Gastrocnemius medialis (tissue), 4 donors: ENCODE data around the gene HSD17B14. TPM values are rescaled to one million over a fixed set of nuclear protein-coding genes. Genes with fewer than 3 reads are reported as not detected.

ENCODE experiments used
- ATAC-seq, 2 donors: fragments of 150-250 bp; one replicate each; pipeline ENCODE4 v1.9.1; 2016
- DNase-seq, 2 donors: peaks; one replicate each; pipeline ENCODE4 v3.0.0-alpha.2; 2019
- H3K27ac ChIP-seq, 4 donors: fragments of 200-600 bp; sonication (generic); 1 replicate in 1 of 4; 2 replicates in 3 of 4; pipeline ENCODE4 v1.5.1; 2016 to 2018; ENCODE audit warnings: mild to moderate bottlenecking in 2 of 4, moderate library complexity in 1 of 4
- H3K27me3 ChIP-seq, 3 donors: fragments of 200-600 bp; sonication (generic) in 2 of 3; 1 replicate in 1 of 3; 2 replicates in 2 of 3; pipeline versions ENCODE4 v1.5.1 to v1.6.0; 2016 to 2019; ENCODE audit warnings: mild to moderate bottlenecking in 1 of 3, moderate library complexity in 1 of 3
- H3K36me3 ChIP-seq, 2 donors: fragments of 200-600 bp; sonication (generic) in 1 of 2; one replicate each; pipeline ENCODE4 v1.5.1; 2017 to 2018
- H3K4me1 ChIP-seq, 2 donors: fragments of 200-600 bp; sonication (generic) in 1 of 2; one replicate each; pipeline ENCODE4 v1.5.1; 2016 to 2017; ENCODE audit warnings: mild to moderate bottlenecking in 2 of 2
- H3K4me3 ChIP-seq, 4 donors: fragments of 200-600 bp; sonication (generic) in 3 of 4; 1 replicate in 1 of 4; 2 replicates in 3 of 4; pipeline ENCODE4 v1.5.1; 2016 to 2019; ENCODE audit warnings: mild to moderate bottlenecking in 2 of 4
- H3K9me3 ChIP-seq, 3 donors: fragments of 200-600 bp; sonication (generic) in 2 of 3; 1 replicate in 1 of 3; 2 replicates in 2 of 3; pipeline ENCODE4 v1.5.1; 2016 to 2019
- CTCF ChIP-seq, 5 experiments: fragments of 450-650 bp in 3 of 5; fragments of 200-600 bp in 2 of 5; sonication (generic) in 2 of 5; IDR thresholded peaks in 4 of 5; conservative IDR thresholded peaks in 1 of 5; 1 replicate in 4 of 5; 2 replicates in 1 of 5; pipeline ENCODE4 v1.5.1; 2016 to 2019; ENCODE audit warnings: antibody characterized with exemption in 5 of 5, mild to moderate bottlenecking in 3 of 5, moderate library complexity in 3 of 5
- POLR2A ChIP-seq, 2 donors: fragments of 450-650 bp; IDR thresholded peaks; one replicate each; pipeline ENCODE4 v1.6.1; 2017; ENCODE audit warnings: antibody characterized with exemption in 2 of 2, mild to moderate bottlenecking in 2 of 2, moderate library complexity in 2 of 2
- in situ Hi-C, 4 donors: fragments of 200-750 bp; cut with MboI; loops; one replicate each; pipeline versions ENCODE4 v1.15.0 to v1.8.0; 2017; ENCODE audit warnings: low sequenced_read_pairs in 4 of 4
- intact Hi-C: fragments of 100-400 bp; cut with DNase I; formaldehyde crosslinking; loops from one replicate; pipeline ENCODE4 v1.15.1; 2023; ENCODE audit warnings: low total_unique reads
- total RNA-seq, 4 donors: library from RNA; depleted of rRNA; stranded (reverse); fragments of >200 nt; gene quantifications; one replicate each; pipeline versions ENCODE4 v1.1.0 to v1.2.3, GENCODE V29; 2016

HSD17B14 gene
- total RNA-seq, 4 donors from 2014 or later = 1.2 to 1.9 (median 1.7) TPM; not detected in 1

GRCh38 chr19:48796298-48797083 lies 39.8 kb downstream of the HSD17B14 start:
- Histone ChIP-seq H3K27ac (peak overlapping the region; percentile 83 to 90 (median 86)), H3K4me3 (no peak overlapping the region), H3K9me3 (no peaks in the 10 kb centered on the region), H3K4me1 (peaks cover 0 to 4% of the 10 kb centered on the region in 2 donors), H3K27me3 (no peaks in the 10 kb centered on the region), H3K36me3 (no peaks in the 10 kb centered on the region)
- DNase-seq (no peak), ATAC-seq (no peak)
- no peak for TF ChIP-seq CTCF (IDR thresholded peaks at IDR 0.05 in 4 of 5, conservative IDR thresholded peaks at IDR 0.05 in 1 of 5)
- no peak for TF ChIP-seq POLR2A (IDR thresholded peaks at IDR 0.05)
- intact Hi-C loops (loop anchor here (5.0 kb wide), 2 partner anchors 171 to 256 kb away; partner anchors contain the start of gene FTL), in situ Hi-C loops (no loop called here)

DNA sequence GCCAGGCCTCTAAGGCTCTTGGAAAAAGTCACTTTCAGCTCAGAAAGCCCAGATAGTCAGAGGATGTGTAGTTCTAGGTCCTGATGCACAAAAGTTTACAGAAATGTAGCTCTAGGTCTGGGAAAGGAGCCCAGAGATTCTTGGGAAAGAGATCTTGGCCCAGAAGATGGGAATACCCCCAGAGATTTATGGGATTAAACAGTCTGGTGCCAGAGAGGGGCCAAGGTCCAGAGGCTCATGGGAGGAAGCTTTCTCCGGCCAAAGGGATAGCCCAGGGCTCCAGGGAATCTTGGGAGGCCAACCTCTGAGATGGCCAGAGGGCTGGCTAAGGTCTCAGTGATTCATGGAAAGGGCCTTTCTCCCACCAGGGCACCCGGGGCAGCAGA lies 40.6 kb downstream of the HSD17B14 start:
- TF ChIP-seq CTCF (IDR thresholded peaks at IDR 0.05 in 4 of 5, conservative IDR thresholded peaks at IDR 0.05 in 1 of 5) = no peak
- no peak for TF ChIP-seq POLR2A (IDR thresholded peaks at IDR 0.05)
- Histone ChIP-seq H3K4me3 (no peak overlapping the region), H3K27ac (peak overlapping the region; percentile 83 to 90 (median 86)), H3K36me3 (no peaks in the 10 kb centered on the region), H3K4me1 (peaks cover 0 to 4% of the 10 kb centered on the region in 2 donors), H3K9me3 (no peaks in the 10 kb centered on the region), H3K27me3 (no peaks in the 10 kb centered on the region)
- in situ Hi-C loops (no loop called here), intact Hi-C loops (loop anchor here (1.0 to 5.0 kb wide), 4 partner anchors 15 to 257 kb away; partner anchors contain the start of genes BCAT2 and FTL)
- peak in 1 of 2 donors; percentile 55 for DNase-seq
- peak; percentile 31 to 33 for ATAC-seq

GRCh38 chr19:48795055-48795684 lies 41.1 kb downstream of the HSD17B14 start:
- Histone ChIP-seq H3K36me3 (no peaks in the 10 kb centered on the region), H3K27ac (peak overlapping the region; percentile 83 to 90 (median 86)), H3K4me1 (peaks cover 0 to 4% of the 10 kb centered on the region in 2 donors), H3K9me3 (no peaks in the 10 kb centered on the region), H3K4me3 (peak overlapping the region; percentile 46 to 56 (median 51)), H3K27me3 (no peaks in the 10 kb centered on the region)
- in situ Hi-C loops = no loop called here
- intact Hi-C loops = loop anchor here (1.0 to 5.0 kb wide), 4 partner anchors 16 to 257 kb away; partner anchors contain the start of genes BCAT2 and FTL
- DNase-seq (peak; percentile 90 to 93), ATAC-seq (peak; percentile 97 to 98)
- peak; percentile 98 to 99 (median 99) for TF ChIP-seq CTCF (IDR thresholded peaks at IDR 0.05 in 4 of 5, conservative IDR thresholded peaks at IDR 0.05 in 1 of 5)
- no peak for TF ChIP-seq POLR2A (IDR thresholded peaks at IDR 0.05)

GRCh38 chr19:48794291-48794690 lies 42.0 kb downstream of the HSD17B14 start:
- in situ Hi-C loops (loop anchor here (5.0 kb wide), 2 partner anchors 38 to 48 kb away; no protein-coding TSS in a partner anchor), intact Hi-C loops (loop anchor here (2.0 kb wide), 1 partner anchor 17 kb away; the partner anchor contains the start of gene BCAT2)
- peaks cover 0 to 4% of the 10 kb centered on the region in 2 donors for H3K4me1 ChIP-seq
- peak overlapping the region; percentile 83 to 90 (median 86) for H3K27ac ChIP-seq
- no peak overlapping the region for H3K4me3 ChIP-seq
- TF ChIP-seq POLR2A (IDR thresholded peaks at IDR 0.05) (no peak), CTCF (IDR thresholded peaks at IDR 0.05 in 4 of 5, conservative IDR thresholded peaks at IDR 0.05 in 1 of 5) (no peak)
- ATAC-seq (no peak), DNase-seq (no peak)
- H3K9me3 ChIP-seq = no peaks in the 10 kb centered on the region
- H3K36me3 ChIP-seq = no peaks in the 10 kb centered on the region
- no peaks in the 10 kb centered on the region for H3K27me3 ChIP-seq
